Measurements from ENCODE around the gene ABCC9. TPM values are rescaled to one million over a fixed set of nuclear protein-coding genes. Genes with fewer than 3 reads are reported as not detected.

Gene ABCC9
- total RNA-seq, 1 experiment from 2014 or later, result not detected

DNA sequence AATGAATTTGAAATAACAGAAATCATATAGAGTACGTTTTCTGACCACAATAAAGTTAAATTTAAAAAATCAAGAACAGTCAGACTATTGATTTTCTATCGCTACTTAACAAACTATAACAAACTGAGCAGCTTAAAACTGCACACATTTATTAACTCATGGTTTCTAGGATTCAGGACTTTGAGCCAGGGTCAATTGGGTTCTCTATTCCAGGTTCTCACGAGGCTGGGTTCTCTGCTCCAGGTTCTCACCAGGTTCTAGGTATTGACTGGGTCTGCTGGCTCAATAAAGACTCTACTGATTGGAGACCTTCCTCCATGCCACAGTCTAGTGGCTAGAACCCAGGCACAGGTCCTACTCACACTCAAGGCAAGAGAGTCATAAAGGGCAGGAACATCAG lies 22.8 kb downstream of the ABCC9 start:
- Histone ChIP-seq H2AFZ (ENCODE audit: low read length) (no peak overlapping the region), H3K4ac (ENCODE audit: low read depth, low read length) (no peak overlapping the region), H3K23me2 (ENCODE audit: insufficient read length, low read depth, low read length, poor library complexity, severe bottlenecking) (no peaks in the 10 kb centered on the region), H3K4me1 (ENCODE audit: insufficient read depth, low read length) (no peaks in the 10 kb centered on the region), H2BK20ac (ENCODE audit: low read depth, low read length, poor library complexity, severe bottlenecking) (no peak overlapping the region), H3K23ac (ENCODE audit: insufficient read length, low read depth, low read length) (no peak overlapping the region), H4K5ac (ENCODE audit: insufficient read length, low read depth, low read length) (no peak overlapping the region), H3K79me1 (ENCODE audit: insufficient read depth, low read depth, low read length, poor library complexity, severe bottlenecking) (no peaks in the 10 kb centered on the region), H3K27me3 (ENCODE audit: insufficient read depth, low read length) (no peaks in the 10 kb centered on the region), H3K27ac (ENCODE audit: insufficient read length, low read depth, low read length) (no peak overlapping the region), H2BK15ac (ENCODE audit: low read depth, low read length) (no peak overlapping the region), H2BK12ac (ENCODE audit: insufficient read length, low read depth, low read length) (no peak overlapping the region), H2BK5ac (ENCODE audit: insufficient read length, low read length) (no peak overlapping the region), H4K20me1 (ENCODE audit: control insufficient read depth, insufficient read depth, insufficient read length) (no peaks in the 10 kb centered on the region), H3K9ac (ENCODE audit: extremely low read depth, insufficient read length, low read length) (no peak overlapping the region), H2BK120ac (ENCODE audit: low read depth, low read length, poor library complexity, severe bottlenecking) (no peak overlapping the region), H3K79me2 (ENCODE audit: insufficient read depth, low read length) (no peaks in the 10 kb centered on the region), H3K14ac (ENCODE audit: insufficient read depth, low read length) (no peak overlapping the region), H4K8ac (replicated peaks; ENCODE audit: insufficient read length, low read depth, low read length) (no peak overlapping the region), H3T11ph (ENCODE audit: low read length) (no peak overlapping the region), H3K9me3 (ENCODE audit: control insufficient read depth, low read depth, low read length) (no peaks in the 10 kb centered on the region), H3K18ac (ENCODE audit: insufficient read length, low read depth, low read length) (no peak overlapping the region), H3K56ac (ENCODE audit: insufficient read length, low read depth, low read length) (no peak overlapping the region), H2AK5ac (ENCODE audit: insufficient read length, low read length) (no peak overlapping the region), H3K4me2 (ENCODE audit: insufficient read depth, insufficient read length, low read length) (no peak overlapping the region), H4K91ac (ENCODE audit: insufficient read length, low read depth, low read length) (no peak overlapping the region)
- H3K9me3 Mint-ChIP-seq, result no peaks in the 10 kb centered on the region
- H3K4me3 Mint-ChIP-seq, result no peak overlapping the region
- H3K36me3 Mint-ChIP-seq (ENCODE audit: insufficient read depth in 1 of 3, low read depth in 3 of 3), result no peaks in the 10 kb centered on the region
- H3K27me3 Mint-ChIP-seq (ENCODE audit: low read depth), result no peaks in the 10 kb centered on the region; the same call in 1 of the 2 replicates
- DNase-seq, result no peak
- WGBS (ENCODE audit: extremely low coverage, insufficient read length, low lambda C conversion rate), result no CpG with 5 or more reads among the region's 3 CpGs
- TF ChIP-seq, protein P1, sequence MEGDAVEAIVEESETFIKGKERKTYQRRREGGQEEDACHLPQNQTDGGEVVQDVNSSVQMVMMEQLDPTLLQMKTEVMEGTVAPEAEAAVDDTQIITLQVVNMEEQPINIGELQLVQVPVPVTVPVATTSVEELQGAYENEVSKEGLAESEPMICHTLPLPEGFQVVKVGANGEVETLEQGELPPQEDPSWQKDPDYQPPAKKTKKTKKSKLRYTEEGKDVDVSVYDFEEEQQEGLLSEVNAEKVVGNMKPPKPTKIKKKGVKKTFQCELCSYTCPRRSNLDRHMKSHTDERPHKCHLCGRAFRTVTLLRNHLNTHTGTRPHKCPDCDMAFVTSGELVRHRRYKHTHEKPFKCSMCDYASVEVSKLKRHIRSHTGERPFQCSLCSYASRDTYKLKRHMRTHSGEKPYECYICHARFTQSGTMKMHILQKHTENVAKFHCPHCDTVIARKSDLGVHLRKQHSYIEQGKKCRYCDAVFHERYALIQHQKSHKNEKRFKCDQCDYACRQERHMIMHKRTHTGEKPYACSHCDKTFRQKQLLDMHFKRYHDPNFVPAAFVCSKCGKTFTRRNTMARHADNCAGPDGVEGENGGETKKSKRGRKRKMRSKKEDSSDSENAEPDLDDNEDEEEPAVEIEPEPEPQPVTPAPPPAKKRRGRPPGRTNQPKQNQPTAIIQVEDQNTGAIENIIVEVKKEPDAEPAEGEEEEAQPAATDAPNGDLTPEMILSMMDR (conservative IDR thresholded peaks at IDR 0.05), result no peak
- H3K27ac Mint-ChIP-seq, result no peak overlapping the region; a peak in 1 of 7 replicates
- no peaks in the 10 kb centered on the region for H3K4me1 Mint-ChIP-seq

All from H9 (cell line).